ENCODE data around the gene LRRC66.
A peak's percentile ranks its signal among the peaks of the same experiment; 100 is the strongest.

LRRC66 gene

DNA sequence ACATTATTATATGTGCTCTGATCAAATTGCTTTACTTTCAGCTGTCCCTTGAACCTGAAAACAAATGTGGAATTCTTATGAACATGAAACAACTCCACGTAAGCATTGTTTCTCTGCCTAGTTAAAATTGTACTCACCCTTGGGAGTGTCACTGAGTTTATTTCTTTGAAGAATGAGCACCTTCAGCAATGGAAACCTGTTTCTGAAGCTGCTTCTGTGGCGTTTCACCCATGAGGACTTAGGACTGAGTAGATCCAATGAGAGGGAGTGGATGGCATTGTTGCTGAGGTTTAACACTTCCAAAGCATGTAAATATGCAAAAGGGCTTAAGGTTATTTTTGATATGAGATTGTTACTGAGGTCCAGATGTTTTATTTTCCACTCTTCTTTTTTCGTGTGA lies 3.2 kb downstream of the LRRC66 start:
- no peak for DNase-seq
- intact Hi-C loops (cut with DNase I): no loop called here

DNA sequence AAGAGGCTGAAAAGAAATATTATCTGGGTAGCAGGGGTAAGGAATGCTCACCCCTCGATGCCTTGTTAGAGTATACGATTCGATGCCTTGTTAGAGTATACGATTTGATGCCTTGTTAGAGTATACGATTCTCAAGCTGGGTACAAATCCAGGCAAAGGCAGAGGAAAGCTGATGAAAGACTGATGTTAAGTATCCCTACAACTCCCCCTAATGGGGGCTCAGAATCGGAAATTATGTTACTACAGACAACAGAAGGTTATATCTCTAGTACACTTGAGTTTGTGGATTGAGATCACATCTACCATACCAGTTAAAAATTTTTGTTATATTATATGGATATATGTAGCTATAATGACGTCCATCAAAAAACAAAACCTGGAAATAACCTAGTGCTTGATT lies 4.8 kb downstream of the LRRC66 start:
- peak in 1 of 42 donors; percentile 7 for DNase-seq
- intact Hi-C loops (cut with DNase I): no loop called here

DNA sequence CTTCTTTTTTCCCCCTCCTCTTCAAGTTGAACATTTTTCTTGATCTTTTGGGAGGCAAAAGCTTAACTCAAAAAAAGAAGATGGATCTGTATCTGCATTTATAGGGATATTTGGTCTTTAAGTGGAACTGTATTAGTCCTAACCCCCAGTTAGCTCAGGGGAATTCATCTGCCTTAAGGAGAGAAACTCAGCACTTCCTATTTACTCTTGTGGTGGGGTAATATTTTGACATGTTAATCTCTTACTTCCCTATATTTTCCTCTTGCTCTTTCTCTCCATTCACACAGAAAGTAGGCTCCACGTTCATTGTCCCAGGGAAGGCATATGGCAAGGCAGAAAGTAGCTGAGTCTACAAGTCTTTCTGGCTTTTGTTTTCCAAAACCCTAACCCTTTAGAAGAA lies 5.3 kb downstream of the LRRC66 start:
- intact Hi-C loops (cut with DNase I): no loop called here
- no peak for DNase-seq

DNA sequence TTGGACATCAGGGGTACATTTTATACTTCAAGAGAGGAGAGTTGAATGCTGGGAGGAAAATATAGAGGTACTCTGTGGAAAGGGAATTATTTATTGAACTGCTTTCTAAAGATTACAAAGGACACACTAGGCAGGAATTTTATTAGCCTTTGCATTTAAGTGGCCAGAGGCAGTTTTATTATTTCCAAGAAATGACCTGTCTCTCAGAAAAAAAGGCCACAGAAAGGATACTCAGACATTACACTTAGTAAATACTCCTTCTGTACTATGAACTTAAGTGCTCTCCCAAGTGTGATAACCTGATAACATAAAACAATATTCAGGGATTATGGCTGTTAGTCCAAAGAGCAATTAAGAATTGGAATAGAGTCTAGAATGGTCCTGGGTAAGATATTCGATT lies 7.5 kb downstream of the LRRC66 start:
- intact Hi-C loops (cut with DNase I): no loop called here
- no peak for DNase-seq

DNA sequence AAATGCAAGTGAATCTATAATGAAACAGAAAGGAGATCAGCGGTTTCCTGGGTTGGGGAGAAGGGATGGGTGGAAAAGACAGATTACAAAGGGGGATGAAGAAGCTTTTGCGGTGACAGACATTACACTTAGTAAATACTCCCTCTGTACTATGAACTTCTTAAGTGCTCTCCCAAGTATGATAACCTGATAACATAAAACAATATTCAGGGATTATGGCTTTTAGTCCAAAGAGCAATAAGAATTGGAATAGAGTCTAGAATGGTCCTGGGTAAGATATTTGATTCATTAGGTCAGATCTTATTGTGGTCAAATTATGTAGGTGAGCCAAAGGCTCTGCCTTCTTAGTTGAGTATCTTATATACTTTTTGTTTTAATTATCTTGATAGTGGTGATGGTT lies 9.2 kb downstream of the LRRC66 start:
- no peak for DNase-seq
- intact Hi-C loops (cut with DNase I): no loop called here

DNA sequence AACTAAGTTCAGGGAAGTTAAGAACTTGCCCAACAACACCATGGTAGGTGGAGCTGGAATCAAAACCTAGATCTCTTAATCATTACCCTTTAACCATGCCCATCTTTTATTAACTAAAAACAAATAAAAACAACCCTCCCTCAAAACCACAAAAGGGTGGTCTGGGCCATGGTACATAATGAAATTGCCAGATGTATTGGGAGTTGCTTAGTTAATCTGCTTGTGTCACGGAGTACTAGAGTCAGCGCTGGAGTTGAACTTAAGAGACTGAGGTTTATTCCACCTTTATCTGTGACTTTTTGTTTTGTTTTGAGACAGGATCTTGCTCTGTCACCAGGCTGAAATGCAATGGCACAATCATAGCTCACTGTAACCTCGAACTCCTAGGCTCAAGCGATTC lies 13.3 kb downstream of the LRRC66 start:
- no peak for DNase-seq
- intact Hi-C loops (cut with DNase I): no loop called here

DNA sequence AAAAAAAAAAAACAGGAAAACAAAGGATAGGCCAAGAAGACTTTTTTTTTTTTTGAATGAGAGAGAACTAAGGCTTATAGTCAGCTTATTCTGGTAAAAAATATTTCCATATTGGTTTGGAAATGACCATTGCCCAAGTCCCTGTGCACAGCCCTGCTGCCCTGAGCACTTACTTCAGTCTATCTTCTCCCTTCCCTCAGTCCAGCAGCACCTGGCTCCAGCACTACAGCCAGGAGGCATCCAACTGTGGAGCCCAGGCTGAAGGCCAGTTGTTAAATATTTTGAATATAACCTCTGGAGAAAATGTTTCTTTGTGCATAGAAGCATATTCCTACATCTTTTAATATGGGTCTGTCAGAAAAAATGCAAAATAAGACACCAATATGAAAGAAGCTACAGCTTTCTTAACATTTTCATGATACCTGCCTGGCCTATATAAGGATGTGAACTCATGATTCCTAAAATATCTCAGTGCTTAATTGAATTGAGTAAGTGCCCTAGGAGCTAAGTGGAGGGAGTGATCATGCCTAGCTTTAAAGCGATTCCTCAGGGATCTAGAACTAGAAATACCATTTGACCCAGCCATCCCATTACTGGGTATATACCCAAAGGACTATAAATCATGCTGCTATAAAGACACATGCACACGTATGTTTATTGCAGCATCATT lies 14.4 kb downstream of the LRRC66 start:
- no peak for DNase-seq
- intact Hi-C loops (cut with DNase I): no loop called here

DNA sequence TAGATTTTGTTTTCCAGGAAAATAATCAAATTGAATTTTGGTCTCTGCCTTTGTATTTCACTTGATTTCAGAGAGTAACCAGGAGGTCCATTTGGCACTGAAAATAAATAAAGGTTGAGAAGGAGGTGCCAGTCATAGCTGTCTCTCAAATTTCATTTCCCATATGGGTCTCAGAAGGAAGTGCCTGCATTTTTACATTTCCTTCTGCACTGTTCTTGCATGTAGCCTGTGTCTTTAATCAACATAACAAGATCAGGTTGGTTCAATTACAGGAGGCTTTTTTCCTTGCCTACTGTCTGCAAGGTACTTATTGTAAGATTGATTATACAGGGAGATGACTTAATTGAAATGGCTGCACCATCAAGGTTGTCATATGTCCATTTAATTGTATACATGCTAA lies 15.7 kb downstream of the LRRC66 start:
- DNase-seq: no peak
- intact Hi-C loops (cut with DNase I): no loop called here

DNA sequence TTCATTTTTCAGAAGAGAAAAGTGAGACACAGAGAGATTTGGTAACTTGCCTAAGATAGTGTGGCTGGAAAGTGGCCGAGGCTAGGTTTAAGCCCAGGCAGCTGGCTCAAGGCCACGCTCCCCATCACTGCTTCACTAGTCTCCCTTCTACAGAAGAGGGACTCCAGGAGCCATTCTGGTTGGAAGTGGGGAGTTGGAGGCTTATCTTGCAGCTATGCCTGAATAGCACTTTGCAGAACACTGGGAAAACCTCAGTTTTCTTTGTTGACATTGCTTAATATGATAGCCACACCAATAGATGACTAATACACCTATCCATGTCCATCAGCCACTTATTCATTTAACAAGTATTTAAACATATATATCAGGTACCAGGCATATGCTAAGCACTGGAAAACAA lies 18.5 kb downstream of the LRRC66 start:
- no peak for DNase-seq
- intact Hi-C loops (cut with DNase I): no loop called here

DNA sequence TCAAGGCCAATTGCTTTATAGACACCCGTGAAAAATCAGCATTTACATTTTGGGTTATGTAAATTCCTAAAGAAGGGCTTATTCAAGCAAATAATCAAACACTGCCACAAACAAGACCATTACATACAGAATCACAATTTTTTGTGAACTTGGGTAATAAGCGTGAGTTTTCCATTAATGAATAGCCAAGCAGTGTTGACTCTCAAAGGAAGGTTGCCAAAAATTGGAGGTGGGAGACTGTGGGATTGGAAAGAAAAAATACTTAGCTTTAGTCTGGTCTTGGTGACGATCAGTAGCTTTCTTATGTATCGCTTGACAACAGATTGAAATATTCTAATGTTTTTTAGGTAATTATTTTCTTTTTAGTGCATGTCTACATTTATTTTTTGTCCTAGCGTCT lies 20.9 kb downstream of the LRRC66 start:
- DNase-seq: no peak
- intact Hi-C loops (cut with DNase I): no loop called here

DNA sequence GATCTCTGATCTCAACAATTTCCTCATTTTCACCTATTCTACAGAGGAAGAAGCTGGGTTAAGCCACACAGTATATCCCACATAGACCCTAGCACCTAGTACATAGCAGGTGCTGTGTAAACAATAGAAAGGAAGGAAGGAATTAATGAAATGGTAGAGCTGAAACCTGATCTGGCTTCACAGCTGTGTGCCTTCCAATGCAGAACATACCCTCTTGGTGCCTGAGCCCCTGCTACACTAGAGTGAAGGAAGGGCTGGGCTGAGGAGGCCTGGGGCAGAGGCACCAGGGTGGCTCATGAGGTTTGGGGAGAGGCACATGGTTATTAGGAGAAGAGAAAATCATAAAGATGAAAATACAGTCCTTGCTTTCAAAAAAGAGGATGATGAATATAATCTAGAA lies 21.3 kb downstream of the LRRC66 start:
- DNase-seq: no peak
- intact Hi-C loops (cut with DNase I): no loop called here

DNA sequence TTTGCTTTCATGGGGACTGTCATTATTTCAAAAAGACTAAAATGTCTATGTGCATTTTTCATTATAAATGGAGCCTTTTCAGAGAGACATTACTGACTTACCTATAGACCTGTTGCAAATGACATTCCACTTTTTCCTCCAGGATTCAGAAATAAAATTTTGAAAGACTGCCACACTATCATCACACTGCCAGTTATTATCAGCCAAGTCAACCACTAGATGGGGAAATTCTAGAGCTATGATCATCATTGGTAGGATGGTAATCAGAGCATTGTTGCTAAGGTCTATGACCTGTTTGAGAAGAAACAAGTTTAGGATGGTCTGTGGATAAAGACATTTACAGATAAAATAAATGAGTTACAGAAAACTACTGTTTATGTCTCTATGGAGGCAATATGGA lies 22.5 kb downstream of the LRRC66 start:
- intact Hi-C loops (cut with DNase I): no loop called here
- DNase-seq: no peak

DNA sequence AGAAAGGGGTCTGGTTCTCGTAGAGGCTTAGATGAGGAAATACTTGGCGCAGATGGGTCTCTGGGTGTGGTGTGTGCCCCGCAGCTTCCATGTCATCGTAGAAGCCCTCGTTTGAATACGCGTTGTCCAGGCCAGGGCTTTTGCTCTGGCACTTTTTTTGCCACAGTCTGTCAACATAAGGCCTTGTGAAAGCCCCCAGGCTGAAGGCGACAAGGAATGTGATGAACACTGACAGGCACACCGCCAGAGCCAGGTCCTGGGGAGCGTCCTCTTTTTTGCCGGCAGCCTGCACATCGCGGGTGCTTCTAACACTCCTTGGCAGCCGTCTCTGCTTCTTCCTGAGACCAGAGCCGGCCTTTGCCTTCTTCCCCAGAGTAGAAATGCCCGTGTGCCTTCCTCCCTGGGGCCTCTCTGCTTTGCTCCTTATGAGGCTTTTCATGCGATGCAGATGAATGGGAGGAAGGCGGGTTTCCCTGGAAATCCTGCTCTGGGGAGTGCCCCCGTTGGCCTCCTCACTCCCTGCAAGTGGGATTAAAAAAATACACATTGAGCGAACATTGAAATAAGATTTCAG lies 24.4 kb downstream of the LRRC66 start:
- intact Hi-C loops (cut with DNase I): no loop called here

DNA sequence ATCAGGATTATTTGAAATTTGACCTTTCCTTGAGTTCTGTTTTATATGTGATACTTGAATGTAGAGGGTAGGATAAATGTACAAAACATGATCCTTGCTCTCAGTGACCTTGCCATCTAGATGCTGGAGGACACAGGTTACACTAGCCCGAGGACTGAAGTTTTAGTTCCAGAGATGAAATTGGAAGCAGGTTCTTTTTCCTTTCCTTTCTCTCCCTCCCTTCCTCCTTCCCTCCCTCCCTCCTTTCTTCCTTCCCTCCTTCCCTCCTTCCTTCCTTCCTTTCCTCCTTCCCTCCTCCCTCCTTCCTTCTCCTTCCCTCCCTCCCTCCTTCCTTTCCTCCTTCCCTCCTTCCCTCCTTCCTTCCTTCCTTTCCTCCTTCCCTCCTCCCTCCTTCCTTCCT lies 54.3 kb downstream of the LRRC66 start:
- intact Hi-C loops (cut with DNase I): no loop called here
- DNase-seq: no peak

More for the DNA sequence above, 24.4 kb downstream of the LRRC66 start:
- no peak for DNase-seq

DNA sequence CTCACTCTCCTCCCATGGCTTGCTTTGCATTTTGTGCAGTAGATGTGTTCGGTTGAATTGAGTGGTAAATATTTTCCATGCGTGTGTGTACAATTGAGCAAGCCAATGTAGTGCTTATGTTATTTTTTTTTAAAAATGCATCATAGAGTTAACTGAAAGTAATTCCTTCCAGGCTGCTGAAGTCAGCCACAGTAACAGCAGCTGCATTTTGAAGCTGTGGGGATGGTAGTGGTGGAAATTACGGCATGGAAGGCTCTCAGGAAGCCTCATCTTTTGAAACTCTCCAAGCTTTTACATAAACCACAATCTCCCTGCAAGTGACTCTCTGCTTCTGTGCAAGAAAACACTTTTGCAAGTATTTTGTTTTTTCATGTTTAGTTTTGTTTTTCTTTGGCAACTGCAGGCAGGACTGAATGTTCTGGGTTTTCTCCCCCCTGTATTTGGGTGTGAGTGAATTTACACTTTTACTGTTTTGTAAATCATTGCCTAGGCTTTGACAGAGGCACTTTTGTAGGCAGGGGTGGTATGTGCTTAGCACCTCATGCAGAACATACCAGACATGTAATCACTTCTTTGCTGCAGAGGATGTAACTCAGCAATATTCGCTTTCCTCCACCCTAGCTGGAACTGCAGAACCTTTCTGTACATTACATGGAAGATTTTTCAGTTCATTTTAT lies 56.2 kb downstream of the LRRC66 start:
- intact Hi-C loops (cut with DNase I): no loop called here
- DNase-seq: no peak

DNA sequence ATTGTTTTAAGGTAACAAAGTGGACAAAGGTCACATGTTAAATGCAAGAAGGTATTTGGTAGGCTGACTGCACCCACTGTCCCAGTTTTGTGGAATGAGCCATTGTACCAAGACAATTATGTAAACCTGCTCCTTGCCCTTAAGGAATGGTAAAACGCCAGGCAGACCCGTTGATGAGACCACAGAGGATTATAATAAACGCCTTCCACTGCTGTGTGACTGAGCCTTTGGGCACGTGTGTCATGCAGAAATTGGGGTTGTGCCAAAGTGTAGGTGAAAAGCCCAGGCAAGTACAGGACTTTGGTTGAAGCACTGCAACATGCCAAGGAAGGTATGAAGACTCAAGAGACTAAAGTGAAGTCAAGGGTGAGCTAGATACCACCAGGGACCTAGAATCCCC lies 59.7 kb downstream of the LRRC66 start:
- intact Hi-C loops (cut with DNase I): no loop called here
- no peak for DNase-seq

DNA sequence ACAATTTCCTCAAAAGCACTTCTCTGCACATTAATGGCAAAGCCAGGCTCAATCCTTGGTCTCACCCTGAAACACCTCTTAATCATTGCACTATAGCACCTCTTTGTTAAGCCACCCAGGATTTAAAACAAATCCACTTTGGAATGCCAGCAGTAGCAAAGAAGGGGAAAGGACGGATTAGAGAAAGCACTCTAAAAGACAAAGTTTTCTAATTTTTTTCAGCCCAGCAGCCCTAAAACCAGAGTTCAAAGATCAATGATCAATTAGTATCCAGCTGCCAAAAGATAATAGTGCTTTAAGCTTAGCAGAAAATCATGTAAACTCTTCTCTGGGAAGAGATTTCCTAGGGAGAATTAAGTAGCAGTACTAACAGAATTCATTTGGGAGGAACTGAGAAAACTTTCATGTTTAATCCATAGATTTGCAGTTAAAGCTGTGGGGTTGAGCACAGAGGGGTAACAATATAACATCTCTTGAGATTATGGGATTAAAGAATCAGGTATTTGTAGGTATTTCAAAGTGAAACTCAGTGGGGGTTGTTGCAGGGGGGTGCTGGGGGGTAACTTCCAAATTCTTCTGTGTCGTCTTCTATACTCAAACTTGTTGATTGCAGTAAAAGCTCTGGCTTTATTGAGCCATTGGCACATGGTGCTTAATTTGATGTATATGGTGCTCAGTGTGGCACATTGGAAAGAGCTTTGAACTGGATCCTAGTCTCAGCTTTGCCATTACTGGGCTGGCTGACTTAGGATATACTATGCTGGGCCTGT lies 61.8 kb downstream of the LRRC66 start:
- no peak for DNase-seq
- intact Hi-C loops (cut with DNase I): no loop called here

Data from head of caudate nucleus (tissue), 42 donors.